OCI-LY3 (cell line): Measurements from ENCODE around the gene RARG.
A peak's percentile ranks its signal among the peaks of the same experiment; 100 is the strongest.

ENCODE experiments used
- H2AFZ ChIP-seq: fragments of 200-600, 300-600 bp; shearing (Covaris generic); 2 replicates; pipeline ENCODE4 v1.6.0; 2014; ENCODE audit warnings: antibody characterized with exemption, low read depth, low read length
- H3K27ac ChIP-seq: fragments of 200-600, 300-600 bp; sonication (generic); 2 replicates; pipeline ENCODE4 v1.5.1; 2014; ENCODE audit warnings: mild to moderate bottlenecking, low read length, moderate library complexity, mixed read lengths
- H3K27me3 ChIP-seq: fragments of 200-600, 300-600 bp; sonication (generic); 2 replicates; pipeline ENCODE4 v1.6.1; 2014; ENCODE audit warnings: low read depth, low read length, mixed read lengths
- H3K36me3 ChIP-seq: fragments of 200-600, 300-600 bp; sonication (generic); replicated peaks from 2 replicates; pipeline ENCODE3; 2014; ENCODE audit warnings: low read depth, low read length, mixed read lengths
- H3K4me1 ChIP-seq: fragments of 300-600, 200-600 bp; sonication (generic); 2 replicates; pipeline ENCODE4 v1.6.1; 2014; ENCODE audit warnings: low read length, mixed read lengths
- H3K4me2 ChIP-seq: fragments of 200-600, 300-600 bp; sonication (generic); 2 replicates; pipeline ENCODE4 v1.6.1; 2014; ENCODE audit warnings: low read length, mixed read lengths
- H3K4me3 ChIP-seq: fragments of 300-600, 200-600 bp; sonication (generic); 2 replicates; pipeline ENCODE4 v1.5.1; 2014; ENCODE audit warnings: antibody characterized with exemption, mild to moderate bottlenecking, low read length, moderate library complexity
- H3K79me2 ChIP-seq: fragments of 300-600, 200-600 bp; shearing (Covaris generic); 2 replicates; pipeline ENCODE4 v1.6.1; 2014; ENCODE audit warnings: mild to moderate bottlenecking, low read length, mixed read lengths
- H3K9ac ChIP-seq: fragments of 300-600, 200-600 bp; shearing (Covaris generic); 2 replicates; pipeline ENCODE4 v1.6.0; 2014; ENCODE audit warnings: mild to moderate bottlenecking, low read length, moderate library complexity
- H3K9me3 ChIP-seq: fragments of 200-600, 300-600 bp; shearing (Covaris generic); 2 replicates; pipeline ENCODE4 v1.6.1; 2014; ENCODE audit warnings: low read length, mixed read lengths; ENCODE audit not compliant: insufficient read depth
- H4K20me1 ChIP-seq: fragments of 200-600, 300-600 bp; sonication (generic); 2 replicates; pipeline ENCODE4 v1.6.1; 2016; ENCODE audit warnings: low read length, mixed read lengths; ENCODE audit not compliant: insufficient read depth
- CTCF ChIP-seq: fragments of 200-600, 300-600 bp; sonication (generic); IDR thresholded peaks from 2 replicates; pipeline ENCODE4 v1.5.1; 2014; ENCODE audit warnings: antibody characterized with exemption, low read length, low read depth
- EZH2phosphoT487 ChIP-seq: fragments of 200-600 bp; shearing (Covaris generic); IDR thresholded peaks from 2 replicates; pipeline ENCODE4 v1.6.1; 2018; ENCODE audit warnings: antibody characterized with exemption, mixed run types, low read depth

The RARG gene

GRCh38 chr12:53200458-53201176 is 31.4 kb downstream of the RARG start:
- Histone ChIP-seq H3K4me2 (peak overlapping the region; percentile 68), H3K9ac (no peak overlapping the region), H3K27ac (no peak overlapping the region), H4K20me1 (no peaks in the 10 kb centered on the region), H3K4me3 (peak overlapping the region; percentile 14; the same call in 1 of the 2 replicates), H2AFZ (no peak overlapping the region), H3K36me3 (no peaks in the 10 kb centered on the region), H3K79me2 (no peaks in the 10 kb centered on the region), H3K27me3 (0 out of 2 replicates have a peak, but pooled peaks cover 3% of the 10 kb centered on the region), H3K4me1 (peaks cover 47% of the 10 kb centered on the region), H3K9me3 (no peaks in the 10 kb centered on the region)
- TF ChIP-seq CTCF: no peak

- Histone ChIP-seq H3K9me3 (no peaks in the 10 kb centered on the region), H3K4me2 (peak overlapping the region; percentile 68), H4K20me1 (no peaks in the 10 kb centered on the region), H2AFZ (no peak overlapping the region), H3K4me1 (peaks cover 42% of the 10 kb centered on the region), H3K36me3 (no peaks in the 10 kb centered on the region), H3K27me3 (0 out of 2 replicates have a peak, but pooled peaks cover 3% of the 10 kb centered on the region), H3K9ac (no peak overlapping the region), H3K27ac (no peak overlapping the region), H3K79me2 (no peaks in the 10 kb centered on the region), H3K4me3 (peak overlapping the region; percentile 14; the same call in 1 of the 2 replicates)
- TF ChIP-seq EZH2phosphoT487: no peak
These were observed 31.9 kb downstream of the RARG start for GRCh38 chr12:53200107-53200457.

GRCh38 chr12:53199700-53200099 is 32.3 kb downstream of the RARG start:
- Histone ChIP-seq H3K27ac (no peak overlapping the region), H3K27me3 (0 out of 2 replicates have a peak, but pooled peaks cover 3% of the 10 kb centered on the region), H3K9me3 (no peaks in the 10 kb centered on the region), H3K79me2 (no peaks in the 10 kb centered on the region), H3K4me2 (peak overlapping the region; percentile 68), H4K20me1 (no peaks in the 10 kb centered on the region), H3K9ac (no peak overlapping the region), H3K36me3 (no peaks in the 10 kb centered on the region), H3K4me3 (no peak overlapping the region), H3K4me1 (peaks cover 38% of the 10 kb centered on the region), H2AFZ (no peak overlapping the region)
- no peak for TF ChIP-seq EZH2phosphoT487
- TF ChIP-seq CTCF: no peak

GRCh38 chr12:53198486-53199110 is 33.4 kb downstream of the RARG start:
- Histone ChIP-seq H3K9ac (no peak overlapping the region), H3K4me1 (peaks cover 32% of the 10 kb centered on the region), H3K4me3 (no peak overlapping the region), H2AFZ (no peak overlapping the region), H3K27ac (no peak overlapping the region), H3K4me2 (peak overlapping the region; percentile 69), H4K20me1 (no peaks in the 10 kb centered on the region), H3K36me3 (no peaks in the 10 kb centered on the region), H3K79me2 (no peaks in the 10 kb centered on the region), H3K9me3 (no peaks in the 10 kb centered on the region), H3K27me3 (no peaks in the 10 kb centered on the region)
- no peak for TF ChIP-seq CTCF
- TF ChIP-seq EZH2phosphoT487: no peak
